H1 (cell line): ENCODE data around the gene NDST3. TPM values are rescaled to one million over a fixed set of nuclear protein-coding genes. Genes with fewer than 3 reads are reported as not detected.

ENCODE experiments used
- CTCF ChIA-PET: fragments of 300-600 bp; sonication (Branson Sonifier 250); formaldehyde crosslinking; loops from one replicate; lab custom pipeline; 2021; ENCODE audit not compliant: partially characterized antibody; lab: Charles Lee
- POLR2A ChIA-PET: fragments of 300-600 bp; sonication (Branson Sonifier 250); formaldehyde crosslinking; loops from one replicate; lab custom pipeline; 2021; ENCODE audit warnings: inconsistent platforms; ENCODE audit not compliant: partially characterized antibody; lab: Charles Lee
- DNase-seq, 2 experiments: peaks; one replicate each; pipeline versions ENCODE4 v3.0.0 to v3.0.0-alpha.2; 2010 to 2022; ENCODE audit warnings: low spot score in 2 of 2, low read depth in 1 of 2, mixed read lengths in 1 of 2
- FAIRE-seq: peaks from 2 replicates; lab custom pipeline; 2011; peaks lifted over from hg19 to GRCh38; lab: Jason Lieb, UNC
- H2AFZ ChIP-seq: 2 replicates; pipeline ENCODE4 v1.8.1; 2012; ENCODE audit warnings: low read length, inconsistent platforms
- H2AK5ac ChIP-seq: 2 replicates; pipeline ENCODE4 v1.6.1; 2013; ENCODE audit warnings: low read depth, low read length
- H2BK120ac ChIP-seq: replicated peaks from 2 replicates; pipeline ENCODE3; 2013; ENCODE audit warnings: low read depth, low read length, inconsistent platforms
- H2BK12ac ChIP-seq: 2 replicates; pipeline ENCODE4 v1.6.1; 2013; ENCODE audit warnings: low read depth, low read length
- H2BK15ac ChIP-seq: 2 replicates; pipeline ENCODE4 v1.6.1; 2013; ENCODE audit warnings: low read length
- H2BK20ac ChIP-seq: 2 replicates; pipeline ENCODE4 v1.6.1; 2013; ENCODE audit warnings: low read length
- H2BK5ac ChIP-seq: 2 replicates; pipeline ENCODE4 v1.6.1; 2013; ENCODE audit warnings: low read depth, low read length
- H3K14ac ChIP-seq: 2 replicates; pipeline ENCODE4 v1.6.1; 2013; ENCODE audit warnings: inconsistent platforms; ENCODE audit not compliant: insufficient read length
- H3K18ac ChIP-seq: 2 replicates; pipeline ENCODE4 v1.6.1; 2013; ENCODE audit warnings: low read length; ENCODE audit errors: extremely low read depth
- H3K23ac ChIP-seq: 2 replicates; pipeline ENCODE4 v1.6.1; 2013; ENCODE audit warnings: inconsistent platforms; ENCODE audit not compliant: insufficient read length
- H3K23me2 ChIP-seq: 2 replicates; pipeline ENCODE4 v1.6.1; 2013; ENCODE audit warnings: low read depth, low read length
- H3K27ac ChIP-seq: 2 replicates; pipeline ENCODE4 v1.6.1; 2011; ENCODE audit warnings: low read depth, low read length, inconsistent platforms
- H3K27me3 ChIP-seq, 4 experiments: replicated peaks in 1 of 4; 1 replicate in 1 of 4; 2 replicates in 3 of 4; pipeline versions ENCODE4 v1.6.1 to v1.8.1; 2011 to 2013; ENCODE audit warnings: low read length in 3 of 4, mild to moderate bottlenecking in 3 of 4, inconsistent platforms in 2 of 4, mixed read lengths in 2 of 4, moderate library complexity in 1 of 4; ENCODE audit not compliant: control insufficient read depth in 3 of 4, insufficient read depth in 3 of 4; ENCODE audit errors: extremely low read depth in 1 of 4
- H3K36me3 ChIP-seq, 4 experiments: 2 replicates each; pipeline versions ENCODE4 v1.6.1 to v1.8.1; 2011 to 2013; ENCODE audit warnings: mild to moderate bottlenecking in 4 of 4, low read length in 3 of 4, moderate library complexity in 2 of 4, control low read depth in 1 of 4, inconsistent platforms in 1 of 4; ENCODE audit not compliant: insufficient read depth in 4 of 4, control insufficient read depth in 2 of 4
- H3K4ac ChIP-seq: replicated peaks from 2 replicates; pipeline ENCODE3; 2013; ENCODE audit warnings: low read length, low read depth, mixed read lengths, inconsistent platforms; ENCODE audit not compliant: insufficient read length
- H3K4me1 ChIP-seq, 4 experiments: replicated peaks in 1 of 4; 1 replicate in 1 of 4; 2 replicates in 3 of 4; pipeline versions ENCODE4 v1.6.1 to v1.8.1; 2011 to 2013; ENCODE audit warnings: low read length in 3 of 4, inconsistent platforms in 2 of 4, mixed read lengths in 1 of 4; ENCODE audit not compliant: insufficient read depth in 4 of 4, control insufficient read depth in 3 of 4
- H3K4me2 ChIP-seq, 2 experiments: 2 replicates each; pipeline versions ENCODE4 v1.6.1 to v1.8.1; 2011 to 2013; ENCODE audit warnings: low read depth in 2 of 2, low read length in 2 of 2, control low read depth in 1 of 2, inconsistent platforms in 1 of 2, mild to moderate bottlenecking in 1 of 2; ENCODE audit not compliant: insufficient read depth in 1 of 2
- H3K4me3 ChIP-seq, 4 experiments: fragments of 200-600, 300-600 bp in 1 of 4; sonication (generic), shearing (Covaris generic), sonication (Bioruptor Twin) in 1 of 4; 2 replicates each; pipeline versions ENCODE4 v1.5.1 to v1.8.1; 2011 to 2016; ENCODE audit warnings: low read length in 4 of 4, low read depth in 3 of 4, control low read depth in 2 of 4, inconsistent platforms in 2 of 4, mild to moderate bottlenecking in 2 of 4, mixed read lengths in 1 of 4, moderate library complexity in 1 of 4; ENCODE audit not compliant: insufficient read depth in 2 of 4; ENCODE audit errors: extremely low read depth in 1 of 4
- H3K56ac ChIP-seq: replicated peaks from 2 replicates; pipeline ENCODE3; 2013; ENCODE audit warnings: low read depth, mild to moderate bottlenecking, mixed read lengths, low read length, inconsistent platforms; ENCODE audit not compliant: insufficient read length
- H3K79me1 ChIP-seq: 2 replicates; pipeline ENCODE4 v1.6.1; 2013; ENCODE audit warnings: low read depth, low read length, control low read depth
- H3K79me2 ChIP-seq, 2 experiments: 2 replicates each; pipeline versions ENCODE4 v1.6.1 to v1.8.1; 2012 to 2013; ENCODE audit warnings: low read length in 2 of 2, mild to moderate bottlenecking in 2 of 2, inconsistent platforms in 1 of 2; ENCODE audit not compliant: insufficient read depth in 2 of 2, control insufficient read depth in 1 of 2
- H3K9ac ChIP-seq, 4 experiments: replicated peaks in 1 of 4; 1 replicate in 1 of 4; 2 replicates in 3 of 4; pipeline versions ENCODE4 v1.6.1 to v1.8.1; 2011 to 2013; ENCODE audit warnings: low read depth in 3 of 4, low read length in 3 of 4, control low read depth in 2 of 4, mild to moderate bottlenecking in 2 of 4, moderate library complexity in 2 of 4, inconsistent platforms in 1 of 4; ENCODE audit errors: extremely low read depth in 1 of 4
- H3K9me3 ChIP-seq, 2 experiments: 2 replicates each; pipeline versions ENCODE4 v1.6.1 to v1.8.1; 2012 to 2013; ENCODE audit warnings: mild to moderate bottlenecking in 2 of 2, moderate library complexity in 2 of 2, control low read depth in 1 of 2, inconsistent platforms in 1 of 2, low read depth in 1 of 2, low read length in 1 of 2, mixed read lengths in 1 of 2; ENCODE audit not compliant: insufficient read depth in 2 of 2
- H4K20me1 ChIP-seq, 2 experiments: replicated peaks in 1 of 2; 2 replicates each; pipeline versions ENCODE3 to v1.8.1; 2011 to 2013; ENCODE audit warnings: inconsistent platforms in 2 of 2, low read length in 2 of 2, mild to moderate bottlenecking in 1 of 2; ENCODE audit not compliant: insufficient read depth in 2 of 2, control insufficient read depth in 1 of 2
- H4K5ac ChIP-seq: 2 replicates; pipeline ENCODE4 v1.6.1; 2013; ENCODE audit warnings: low read length, low read depth, mixed read lengths, inconsistent platforms; ENCODE audit not compliant: insufficient read length
- H4K8ac ChIP-seq: 2 replicates; pipeline ENCODE4 v1.8.0; 2013; ENCODE audit warnings: mild to moderate bottlenecking, moderate library complexity, low read length, inconsistent platforms; ENCODE audit not compliant: insufficient read depth; ENCODE audit errors: extremely low read depth
- H4K91ac ChIP-seq: replicated peaks from 2 replicates; pipeline ENCODE3; 2013; ENCODE audit warnings: low read length, mixed read lengths, inconsistent platforms; ENCODE audit not compliant: insufficient read length
- CBX8 ChIP-seq: fragments of 300-800, 300-1000 bp; sonication (generic); IDR thresholded peaks from 2 replicates; pipeline ENCODE4 v1.7.1; 2016; ENCODE audit warnings: low read depth, low read length, borderline replicate concordance
- CEBPB ChIP-seq: IDR thresholded peaks from 2 replicates; pipeline ENCODE4 v1.6.1; 2012; ENCODE audit warnings: low read depth, low read length
- GABPA ChIP-seq: IDR thresholded peaks from 2 replicates; pipeline ENCODE4 v1.6.1; 2011; ENCODE audit warnings: mild to moderate bottlenecking, low read length, moderate library complexity, borderline replicate concordance; ENCODE audit not compliant: insufficient read depth
- POLR2A ChIP-seq, 2 experiments: IDR thresholded peaks; 1 replicate in 1 of 2; 2 replicates in 1 of 2; pipeline ENCODE4 v1.6.1; 2011; ENCODE audit warnings: low read depth in 2 of 2, low read length in 2 of 2, mild to moderate bottlenecking in 2 of 2; ENCODE audit errors: control extremely low read depth in 1 of 2
- WGBS, 2 experiments: shearing (Covaris generic) in 1 of 2; methylation state at CpG; one replicate each; pipeline versions ENCODE4 v1.1.6 to v1.1.7; 2013 to 2015; ENCODE audit warnings: low lambda C conversion rate in 2 of 2, mixed read lengths in 2 of 2, inconsistent platforms in 1 of 2, low coverage in 1 of 2, missing lambda C conversion rate in 1 of 2; ENCODE audit not compliant: insufficient replicate concordance in 2 of 2, insufficient coverage in 1 of 2, insufficient read length in 1 of 2; ENCODE audit errors: extremely low coverage in 1 of 2, missing lambda C conversion rate in 1 of 2; 5-methylcytosine and 5-hydroxymethylcytosine counted together
- polyA plus RNA-seq, 7 experiments: library from polyadenylated mRNA; depleted of rRNA in 3 of 7; stranded (reverse) in 5 of 7; unstranded in 2 of 7; fragments of >200 nt in 5 of 7; fragments of 200-250 nt in 2 of 7; gene quantifications; 1 replicate in 5 of 7; 2 replicates in 1 of 7; 4 replicates in 1 of 7; pipeline versions ENCODE4 v1.2.1 to v1.2.3, GENCODE V29; 2011 to 2013; ENCODE audit warnings: missing spikeins in 2 of 7, mixed read lengths in 2 of 7
- total RNA-seq: library from RNA; stranded (reverse); fragmentation: NEBNext Ultra II Directional; extraction: Animal tissue kit (Norgen Biotek cat#: 25700); gene quantifications from 2 replicates; pipeline ENCODE4 v1.2.1, GENCODE V29; 2021
- TF ChIP-seq, protein P1 (sequence below): IDR thresholded peaks from 2 replicates; pipeline ENCODE4 v1.6.1; 2012; ENCODE audit warnings: inconsistent platforms

The NDST3 gene
- total and polyA plus RNA-seq, 2 of the 8 experiments (the other 6 are each of a cell fraction or from before 2014, with no cell fraction given): 0.35 to 0.60 TPM

DNA sequence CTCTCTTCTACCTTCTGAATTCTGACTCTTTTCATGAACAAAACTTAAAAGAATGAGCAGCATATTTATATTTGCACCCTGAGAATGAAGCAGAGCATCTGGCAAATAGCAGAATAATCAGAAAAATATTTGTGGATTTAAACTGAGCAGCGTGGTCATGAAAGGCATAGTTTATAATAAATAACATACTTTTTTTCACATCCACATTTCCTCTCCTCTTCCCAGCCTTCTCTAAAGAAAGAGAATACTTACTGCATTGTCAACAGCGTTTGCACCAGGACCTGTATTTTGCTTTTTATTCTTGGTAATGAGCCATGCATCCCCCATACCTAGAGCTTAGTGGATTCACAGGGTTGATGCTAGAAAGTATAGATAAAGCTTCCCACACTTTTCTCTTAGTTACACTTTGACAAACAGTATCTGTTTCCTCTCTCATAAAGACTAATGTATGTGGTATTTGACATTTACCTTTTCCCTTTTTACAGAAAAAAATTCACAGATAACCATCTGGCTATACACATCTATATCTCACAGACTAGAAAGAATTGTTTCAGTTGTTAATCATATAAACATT is 187.0 kb downstream of the NDST3 start:
- H4K8ac ChIP-seq: no peak overlapping the region
- no peak overlapping the region for H4K91ac ChIP-seq
- H2BK120ac ChIP-seq: no peak overlapping the region
- H4K5ac ChIP-seq: no peak overlapping the region
- H2AK5ac ChIP-seq: no peak overlapping the region
- H3K79me2 ChIP-seq: no peaks in the 10 kb centered on the region
- 85% methylated on average over 2 of the region's 2 CpGs; no CpG with 5 or more reads in 1 of the 2 experiments for WGBS, 2 experiments
- no peak overlapping the region for H3K4me2 ChIP-seq
- ChIA-PET POLR2A (no interaction called here), CTCF (interaction anchor here (0.5 to 1.8 kb wide), 6 partner anchors 9 to 1185 kb away, joined by 3 to 5 read pairs (median 3); no protein-coding TSS in a partner anchor)
- no peak overlapping the region for H3K9ac ChIP-seq
- H3K36me3 ChIP-seq: no peaks in the 10 kb centered on the region
- no peak for FAIRE-seq
- H2BK20ac ChIP-seq: no peak overlapping the region
- H3K4me3 ChIP-seq: no peak overlapping the region
- no peak overlapping the region for H3K4ac ChIP-seq
- no peak overlapping the region for H3K27ac ChIP-seq
- H3K79me1 ChIP-seq: no peaks in the 10 kb centered on the region
- no peak overlapping the region for H2AFZ ChIP-seq
- H2BK5ac ChIP-seq: no peak overlapping the region
- no peaks in the 10 kb centered on the region for H3K27me3 ChIP-seq
- no peak overlapping the region for H3K23ac ChIP-seq
- H3K23me2 ChIP-seq: no peaks in the 10 kb centered on the region
- no peak overlapping the region for H2BK15ac ChIP-seq
- H3K9me3 ChIP-seq: no peaks in the 10 kb centered on the region
- no peak overlapping the region for H2BK12ac ChIP-seq
- no peak for DNase-seq
- no peaks in the 10 kb centered on the region for H4K20me1 ChIP-seq
- H3K56ac ChIP-seq: no peak overlapping the region
- no peaks in the 10 kb centered on the region for H3K4me1 ChIP-seq
- H3K14ac ChIP-seq: no peak overlapping the region
- H3K18ac ChIP-seq: no peak overlapping the region
- TF ChIP-seq, protein P1, sequence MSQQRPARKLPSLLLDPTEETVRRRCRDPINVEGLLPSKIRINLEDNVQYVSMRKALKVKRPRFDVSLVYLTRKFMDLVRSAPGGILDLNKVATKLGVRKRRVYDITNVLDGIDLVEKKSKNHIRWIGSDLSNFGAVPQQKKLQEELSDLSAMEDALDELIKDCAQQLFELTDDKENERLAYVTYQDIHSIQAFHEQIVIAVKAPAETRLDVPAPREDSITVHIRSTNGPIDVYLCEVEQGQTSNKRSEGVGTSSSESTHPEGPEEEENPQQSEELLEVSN: no peak
- no peak for TF ChIP-seq POLR2A (IDR thresholded peaks at IDR 0.05; ENCODE audit: control extremely low read depth in 1 of 2, low read depth in 2 of 2, low read length in 2 of 2)
- TF ChIP-seq CEBPB: no peak
- TF ChIP-seq GABPA: no peak
- no peak for TF ChIP-seq CBX8
